SH-SY5Y (cell line): Measurements from ENCODE around the gene CFAP251.

Source experiments
- GATA2 ChIP-seq: IDR thresholded peaks from 2 replicates; pipeline ENCODE4 v1.6.1; 2011; ENCODE audit warnings: mild to moderate bottlenecking, low read depth, low read length
- GATA3 ChIP-seq: IDR thresholded peaks from 2 replicates; pipeline ENCODE4 v1.6.1; 2011; ENCODE audit warnings: low read depth, mild to moderate bottlenecking, low read length, moderate library complexity

Gene CFAP251

DNA sequence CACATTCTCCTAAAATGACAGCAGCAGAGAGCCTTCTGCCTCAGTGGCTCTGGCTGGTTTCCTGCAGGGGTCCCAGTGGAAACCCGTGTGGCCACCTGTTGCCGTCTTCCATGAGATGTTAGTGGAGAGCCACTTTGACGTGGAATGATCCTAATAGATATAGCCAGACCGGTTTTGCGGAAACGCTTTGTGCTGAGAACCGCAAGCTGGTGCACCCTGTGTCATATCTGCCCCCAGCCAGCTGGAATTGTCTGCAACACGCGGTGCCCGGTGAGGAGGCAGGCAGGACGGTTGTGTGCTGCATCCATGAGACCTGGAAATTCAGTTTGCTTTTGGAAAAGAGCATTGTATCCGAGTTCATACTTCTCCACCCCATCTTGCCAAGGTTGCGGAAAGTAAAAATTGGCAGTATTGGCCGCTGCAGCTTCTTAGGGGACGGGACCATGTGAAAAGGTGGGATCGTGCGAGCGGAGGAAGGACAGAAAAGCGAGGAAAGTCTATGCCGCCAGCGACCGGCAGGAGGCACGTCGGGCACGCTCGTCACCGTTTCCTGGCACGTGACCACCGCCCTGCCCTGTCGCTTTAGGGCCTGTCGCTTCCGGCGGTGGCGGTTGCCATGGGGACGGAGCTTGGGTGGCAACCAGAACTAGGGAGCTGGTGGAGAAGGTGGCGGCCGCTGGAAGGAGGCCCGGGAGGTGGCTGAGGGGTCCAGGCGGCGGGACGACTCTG lies at the start of gene CFAP251:
TSS of gene CFAP251 (plus strand) at position 643 of the 729 bp plus-strand sequence. CDS start 2,714 bp downstream, outside the sequence.
- TF ChIP-seq GATA2 (no peak), GATA3 (no peak)

DNA sequence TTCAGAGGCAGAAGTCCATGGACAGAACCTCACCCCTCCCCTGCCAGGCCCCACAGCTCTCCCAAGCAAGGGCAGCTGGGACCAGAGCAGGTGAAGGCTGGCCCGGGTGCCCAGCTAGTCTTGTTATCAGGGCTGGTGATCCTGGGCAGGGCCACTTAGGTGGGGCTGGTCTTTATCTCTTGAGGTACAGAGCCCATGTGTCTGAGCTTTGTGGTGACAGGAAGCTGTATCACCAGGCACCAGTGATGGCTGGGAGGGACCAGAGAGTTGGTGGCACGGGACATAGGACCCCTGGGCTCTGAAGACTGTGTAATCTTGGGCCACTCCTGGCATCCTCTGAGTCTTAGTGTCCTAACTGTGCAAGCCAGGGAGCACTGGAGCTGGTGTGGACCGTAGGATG lies 46.9 kb upstream of the CFAP251 start:
- TF ChIP-seq GATA2 (no peak), GATA3 (no peak)

DNA sequence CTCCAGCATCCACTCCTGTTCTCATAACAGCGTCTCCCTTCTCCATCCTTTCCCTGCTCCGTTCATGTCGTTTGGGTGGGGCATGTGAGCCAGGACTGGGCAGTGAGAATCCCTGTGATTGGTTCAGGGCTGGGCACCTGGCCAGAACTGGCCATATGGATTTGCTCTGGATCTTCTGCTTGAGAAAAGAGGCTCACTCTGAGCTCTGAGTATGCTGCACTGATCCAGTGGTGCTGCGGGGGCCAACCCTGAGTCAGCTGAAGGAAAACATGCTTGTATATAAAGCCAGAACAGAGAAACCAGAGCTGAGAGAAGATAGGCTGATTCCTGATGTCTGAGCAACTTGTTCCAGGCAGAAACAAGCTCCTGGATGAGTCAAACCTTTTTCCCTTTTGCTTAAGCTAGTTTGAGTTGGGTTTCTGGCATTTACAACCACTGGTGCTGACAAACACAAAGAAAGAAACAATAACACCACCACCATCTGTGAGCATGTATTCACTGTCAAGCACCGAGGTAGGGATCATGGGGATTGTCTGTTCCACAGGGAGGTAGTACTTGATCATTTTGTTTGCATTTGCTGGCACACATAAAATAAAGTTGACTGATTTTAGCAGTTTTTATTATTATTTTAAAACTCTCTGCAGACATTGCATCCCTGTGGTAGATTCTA lies 45.7 kb upstream of the CFAP251 start:
- no peak for TF ChIP-seq GATA3
- TF ChIP-seq GATA2: no peak

GRCh38 chr12:121873216-121873569 lies 45.2 kb upstream of the CFAP251 start:
- TF ChIP-seq GATA3 (no peak), GATA2 (no peak)

DNA sequence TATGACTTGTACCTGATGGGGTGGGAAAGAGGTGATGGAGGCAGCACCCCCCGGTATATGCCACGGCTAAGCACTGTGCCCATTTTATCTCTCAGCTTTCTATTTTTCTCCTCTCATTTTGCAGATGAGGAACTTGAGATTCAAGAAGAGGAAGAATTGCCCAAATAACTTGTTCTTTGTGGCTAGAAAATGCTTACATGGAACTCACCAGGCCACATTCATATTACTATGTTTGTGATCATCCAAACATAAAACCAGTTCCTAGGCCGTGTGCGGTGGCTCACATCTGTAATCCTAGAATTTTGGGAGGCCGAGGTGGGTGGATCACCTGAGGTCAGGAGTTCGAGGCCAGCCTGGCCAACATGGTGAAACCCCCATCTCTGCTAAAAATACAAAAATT lies 44.3 kb upstream of the CFAP251 start:
- no peak for TF ChIP-seq GATA2

GRCh38 chr12:121875582-121875981 lies 42.8 kb upstream of the CFAP251 start:
- TF ChIP-seq GATA2 (no peak), GATA3 (no peak)

GRCh38 chr12:121883315-121883660 lies 35.1 kb upstream of the CFAP251 start:
- TF ChIP-seq GATA2 (no peak), GATA3 (no peak)

DNA sequence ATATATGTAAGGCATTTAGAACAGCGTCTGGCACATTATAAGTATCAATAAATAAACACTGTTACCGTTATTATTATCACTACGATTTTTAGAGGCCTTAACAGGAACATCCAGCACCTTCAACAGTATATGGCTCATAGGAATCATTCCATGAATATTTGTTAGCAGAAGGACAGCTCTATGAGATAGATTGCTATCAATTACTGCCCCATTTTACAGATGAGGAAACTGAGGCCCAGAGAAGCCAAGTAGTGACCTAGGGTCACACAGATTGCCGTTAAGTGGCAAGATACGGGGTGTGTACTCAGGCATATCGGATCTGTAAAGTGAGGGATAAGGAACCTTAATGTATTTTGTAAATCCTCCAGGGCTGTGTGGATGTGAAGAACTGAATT lies 30.3 kb upstream of the CFAP251 start:
- TF ChIP-seq GATA2 (peak; percentile 84), GATA3 (peak; percentile 62)

DNA sequence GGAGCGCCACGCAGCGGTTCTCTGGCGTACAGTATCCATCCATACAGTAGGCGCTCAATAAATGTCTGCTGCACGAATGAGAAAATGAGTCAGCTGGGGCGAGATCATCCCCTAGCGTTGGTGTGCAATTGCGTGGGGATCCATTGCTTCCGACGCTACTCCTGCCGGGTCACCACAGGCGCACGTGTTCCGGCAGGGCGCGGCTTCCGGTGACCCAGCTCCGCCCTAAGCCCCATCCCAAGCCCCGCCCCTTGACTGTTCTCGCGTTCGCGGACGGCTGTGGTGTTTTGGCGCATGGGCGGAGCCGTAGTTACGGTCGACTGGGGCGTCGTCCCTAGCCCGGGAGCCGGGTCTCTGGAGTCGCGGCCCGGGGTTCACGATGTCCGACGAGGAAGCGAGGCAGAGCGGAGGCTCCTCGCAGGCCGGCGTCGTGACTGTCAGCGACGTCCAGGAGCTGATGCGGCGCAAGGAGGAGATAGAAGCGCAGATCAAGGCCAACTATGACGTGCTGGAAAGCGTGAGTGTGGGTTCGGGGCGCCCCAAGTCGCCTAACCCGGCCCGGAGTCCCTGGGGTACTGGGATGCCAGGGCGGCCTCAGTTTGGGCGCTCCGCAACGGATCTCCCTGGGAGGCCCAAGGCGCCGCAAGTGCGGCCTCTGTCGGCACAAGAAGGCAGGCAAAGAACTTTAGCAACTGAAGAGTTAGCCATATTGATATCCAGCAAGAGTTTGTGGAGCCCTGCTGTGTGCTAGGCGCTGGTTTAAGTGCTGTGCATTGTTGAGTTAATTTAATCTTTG lies 29.7 kb upstream of the CFAP251 start, which contains the start of gene PSMD9:
TSS of gene PSMD9 (plus strand) at position 313 of the 796 bp plus-strand sequence. CDS start at position 380, 67 bp downstream.
- TF ChIP-seq GATA2 (no peak), GATA3 (no peak)

DNA sequence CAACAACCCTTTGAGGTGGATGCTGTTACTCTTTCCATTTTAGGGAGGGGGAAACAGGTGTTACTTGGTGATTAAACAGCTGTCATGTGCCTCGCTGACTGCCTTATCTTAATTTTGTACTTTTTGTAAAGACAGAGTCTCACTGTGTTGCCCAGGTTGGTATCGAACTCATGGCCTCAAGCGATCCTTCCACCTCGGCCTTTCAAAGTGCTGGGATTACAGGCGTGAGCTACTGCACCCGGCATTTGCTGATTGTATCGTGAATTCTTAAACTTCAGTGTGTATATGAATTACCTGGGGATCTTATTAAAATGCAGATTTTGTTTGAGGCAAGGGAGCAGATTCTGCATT lies 29.1 kb upstream of the CFAP251 start:
- TF ChIP-seq GATA3 (no peak), GATA2 (no peak)

- TF ChIP-seq GATA2: no peak
- no peak for TF ChIP-seq GATA3
These were observed 25.5 kb upstream of the CFAP251 start for GRCh38 chr12:121892673-121893561.

DNA sequence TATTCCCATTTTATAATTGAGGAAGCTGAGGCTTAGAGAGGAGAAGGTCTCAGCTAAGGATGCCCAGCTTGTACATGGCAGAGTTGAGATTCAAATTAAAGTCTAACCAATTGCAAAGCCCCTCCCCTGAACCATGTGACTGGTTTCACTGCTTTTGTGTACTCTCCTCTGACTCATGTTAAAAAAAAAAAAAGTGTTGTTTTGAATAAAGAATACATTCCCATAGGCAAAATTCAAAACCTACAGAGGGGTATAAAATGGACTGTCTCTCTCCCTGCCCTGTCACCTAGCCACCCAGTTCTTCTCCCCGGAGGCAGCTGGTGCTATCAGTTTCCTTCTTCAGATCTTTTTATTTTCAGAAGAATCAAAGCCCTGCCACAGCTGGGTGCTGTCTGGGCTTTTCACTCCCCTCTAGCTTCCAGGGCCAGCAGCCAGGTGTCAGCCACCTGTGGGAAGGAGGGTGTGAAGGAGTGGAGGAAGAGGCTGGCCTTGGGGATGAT lies 24.4 kb upstream of the CFAP251 start:
- TF ChIP-seq GATA2: no peak
- TF ChIP-seq GATA3: no peak

DNA sequence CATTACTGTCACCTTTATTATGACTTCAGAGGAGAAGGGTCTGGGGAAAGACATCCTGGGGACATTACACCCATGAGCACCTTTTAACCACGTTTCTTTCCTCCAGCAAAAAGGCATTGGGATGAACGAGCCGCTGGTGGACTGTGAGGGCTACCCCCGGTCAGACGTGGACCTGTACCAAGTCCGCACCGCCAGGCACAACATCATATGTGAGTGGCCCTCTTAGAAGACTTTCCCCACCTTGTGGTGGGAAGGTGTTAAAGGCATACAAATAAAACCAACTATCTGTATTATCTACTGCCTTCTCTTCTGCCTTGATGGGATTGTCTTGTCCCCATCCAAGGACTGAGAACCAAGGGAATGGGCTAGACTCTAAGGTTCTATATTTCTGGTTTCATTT lies 23.8 kb upstream of the CFAP251 start:
- no peak for TF ChIP-seq GATA3
- TF ChIP-seq GATA2: no peak
